Endothelial cell of umbilical vein (primary cell): ENCODE measurements around the gene PKDREJ. TPM values are rescaled to one million over a fixed set of nuclear protein-coding genes. Genes with fewer than 3 reads are reported as not detected.

Source experiments
- BruUV-seq: library from RNA; stranded (reverse); fragments of 400-500 nt; replicated peaks from 2 replicates; lab custom pipeline; 2021; lab: Mats Ljungman, UMichigan
- CTCF ChIA-PET: fragments of 300-600, 350-600 bp; sonication (Branson Sonifier 250); formaldehyde crosslinking; loops from one replicate; lab custom pipeline; 2021; ENCODE audit warnings: antibody characterized with exemption, inconsistent platforms; lab: Charles Lee
- POLR2A ChIA-PET: fragments of 300-600, 350-600 bp; sonication (Branson Sonifier 250); formaldehyde crosslinking; loops from one replicate; lab custom pipeline; 2021; ENCODE audit warnings: antibody characterized with exemption, inconsistent platforms; lab: Charles Lee
- DNase-seq: peaks from one replicate; pipeline ENCODE4 v3.0.0-alpha.2; 2011; ENCODE audit warnings: low read depth, low spot score
- FAIRE-seq: peaks from 2 replicates; lab custom pipeline; 2011; peaks lifted over from hg19 to GRCh38; lab: Jason Lieb, UNC
- H2AFZ ChIP-seq: 2 replicates; pipeline ENCODE4 v1.6.0; 2012; ENCODE audit warnings: low read depth, low read length, control low read depth, inconsistent platforms
- H3K27ac ChIP-seq: 2 replicates; pipeline ENCODE4 v1.5.1; 2011; ENCODE audit warnings: low read depth, mild to moderate bottlenecking, control low read depth, low read length, moderate library complexity; ENCODE audit not compliant: insufficient read depth
- H3K27me3 ChIP-seq, 2 experiments: 2 replicates each; pipeline versions ENCODE4 v1.6.0 to v1.6.1; 2011; ENCODE audit warnings: low read length in 2 of 2, mixed read lengths in 1 of 2; ENCODE audit not compliant: control insufficient read depth in 2 of 2, insufficient read depth in 2 of 2
- H3K36me3 ChIP-seq, 2 experiments: 2 replicates in 1 of 2; 3 replicates in 1 of 2; pipeline ENCODE4 v1.5.1; 2011; ENCODE audit warnings: low read length in 2 of 2, mild to moderate bottlenecking in 1 of 2, moderate library complexity in 1 of 2; ENCODE audit not compliant: control insufficient read depth in 2 of 2, insufficient read depth in 2 of 2; ENCODE audit errors: extremely low read depth in 1 of 2
- H3K4me1 ChIP-seq: 3 replicates; pipeline ENCODE4 v1.5.1; 2011; ENCODE audit warnings: mild to moderate bottlenecking, low read length; ENCODE audit not compliant: control insufficient read depth, insufficient read depth; ENCODE audit errors: extremely low read depth
- H3K4me2 ChIP-seq: 2 replicates; pipeline ENCODE4 v1.6.1; 2011; ENCODE audit warnings: low read length, control low read depth, mixed read lengths; ENCODE audit not compliant: insufficient read depth
- H3K4me3 ChIP-seq, 3 experiments: fragments of 200-600 bp in 1 of 3; sonication (generic), shearing (Covaris generic) in 1 of 3; replicated peaks in 1 of 3; 2 replicates each; pipeline ENCODE4 v1.5.1; 2011 to 2016; ENCODE audit warnings: control low read depth in 3 of 3, low read length in 3 of 3, mild to moderate bottlenecking in 2 of 3, inconsistent platforms in 1 of 3, low read depth in 1 of 3, moderate library complexity in 1 of 3; ENCODE audit not compliant: insufficient read depth in 1 of 3
- H3K79me2 ChIP-seq: 2 replicates; pipeline ENCODE4 v1.6.0; 2012; ENCODE audit warnings: low read length, inconsistent platforms; ENCODE audit not compliant: control insufficient read depth, insufficient read depth
- H3K9ac ChIP-seq: replicated peaks from 2 replicates; pipeline ENCODE3; 2011; ENCODE audit warnings: low read length, control low read depth; ENCODE audit not compliant: insufficient read depth; ENCODE audit errors: extremely low read depth
- H3K9me1 ChIP-seq: replicated peaks from 3 replicates; pipeline ENCODE4 v1.6.0; 2011; ENCODE audit warnings: mild to moderate bottlenecking, low read length; ENCODE audit not compliant: control insufficient read depth, insufficient read depth; ENCODE audit errors: extremely low read depth
- H3K9me3 ChIP-seq: replicated peaks from 2 replicates; pipeline ENCODE4 v1.5.1; 2012; ENCODE audit warnings: low read length, inconsistent platforms; ENCODE audit not compliant: control insufficient read depth, insufficient read depth
- H4K20me1 ChIP-seq: replicated peaks from 2 replicates; pipeline ENCODE3; 2011; ENCODE audit warnings: mild to moderate bottlenecking, low read length; ENCODE audit not compliant: control insufficient read depth, insufficient read depth; ENCODE audit errors: extremely low read depth
- EZH2 ChIP-seq: IDR thresholded peaks from 2 replicates; pipeline ENCODE4 v1.6.1; 2012; ENCODE audit warnings: borderline replicate concordance, low read depth, mild to moderate bottlenecking, moderate library complexity, low read length, inconsistent platforms; ENCODE audit not compliant: severe bottlenecking
- FOS ChIP-seq: IDR thresholded peaks from 2 replicates; pipeline ENCODE4 v1.6.1; 2011; ENCODE audit warnings: mild to moderate bottlenecking, low read length, moderate library complexity, borderline replicate concordance; ENCODE audit not compliant: insufficient read depth
- GATA2 ChIP-seq: IDR thresholded peaks from 2 replicates; pipeline ENCODE4 v1.7.0; 2011; ENCODE audit warnings: low read depth, mild to moderate bottlenecking, moderate library complexity, mixed read lengths, low read length; ENCODE audit not compliant: insufficient read length, insufficient read depth
- JUN ChIP-seq: IDR thresholded peaks from 2 replicates; pipeline ENCODE4 v1.6.1; 2011; ENCODE audit warnings: borderline replicate concordance, low read depth; ENCODE audit not compliant: insufficient read length, insufficient read depth
- MYC ChIP-seq: IDR thresholded peaks from one replicate; pipeline ENCODE4 v1.6.1; 2011; ENCODE audit warnings: mild to moderate bottlenecking, low read depth, low read length
- POLR2A ChIP-seq: IDR thresholded peaks from 2 replicates; pipeline ENCODE4 v1.6.1; 2012; ENCODE audit warnings: low read depth, mild to moderate bottlenecking, control low read depth, low read length
- POLR2AphosphoS5 ChIP-seq: IDR thresholded peaks from 2 replicates; pipeline ENCODE4 v1.6.1; 2012; ENCODE audit warnings: low read depth, mild to moderate bottlenecking, control low read depth, low read length, moderate library complexity; ENCODE audit not compliant: insufficient read depth
- dilution Hi-C: fragments of 300-500 bp; cut with MboI; formaldehyde crosslinking; loops from one replicate; pipeline ENCODE4 v1.15.0; 2019; ENCODE audit warnings: low sequenced_read_pairs; ENCODE audit not compliant: extremely low pct_ligation_motif_present
- intact Hi-C: fragments of 100-400 bp; cut with micrococcal nuclease; formaldehyde crosslinking; loops from one replicate; pipeline ENCODE4 v1.10.0; 2022
- polyA plus RNA-seq, 4 experiments: library from polyadenylated mRNA; depleted of rRNA in 3 of 4; stranded (reverse) in 3 of 4; unstranded in 1 of 4; fragments of >200 nt; gene quantifications; 2 replicates each; pipeline versions ENCODE4 v1.2.1 to v1.2.3, GENCODE V29; 2011 to 2012; ENCODE audit warnings: missing spikeins in 1 of 4
- total RNA-seq: library from RNA; stranded (reverse); gene quantifications from 2 replicates; pipeline ENCODE4 v1.2.3, GENCODE V29; 2021
- TF ChIP-seq, protein P1 (sequence below), 2 donors: IDR thresholded peaks; 1 replicate in 1 of 2; 2 replicates in 1 of 2; pipeline ENCODE4 v1.5.1; 2011; ENCODE audit warnings: low read length in 2 of 2, mild to moderate bottlenecking in 2 of 2, moderate library complexity in 2 of 2, control low read depth in 1 of 2, inconsistent platforms in 1 of 2, low read depth in 1 of 2; ENCODE audit not compliant: insufficient read depth in 1 of 2; ENCODE audit errors: extremely low read depth in 1 of 2
- TF ChIP-seq, protein P2 (sequence below): IDR thresholded peaks from 2 replicates; pipeline ENCODE4 v1.6.1; 2011; ENCODE audit not compliant: insufficient read depth, insufficient read length

Gene PKDREJ
- total and polyA plus RNA-seq, 2 donors (not counting 3 experiments of a cell fraction or from before 2014, with no cell fraction given): not detected

DNA sequence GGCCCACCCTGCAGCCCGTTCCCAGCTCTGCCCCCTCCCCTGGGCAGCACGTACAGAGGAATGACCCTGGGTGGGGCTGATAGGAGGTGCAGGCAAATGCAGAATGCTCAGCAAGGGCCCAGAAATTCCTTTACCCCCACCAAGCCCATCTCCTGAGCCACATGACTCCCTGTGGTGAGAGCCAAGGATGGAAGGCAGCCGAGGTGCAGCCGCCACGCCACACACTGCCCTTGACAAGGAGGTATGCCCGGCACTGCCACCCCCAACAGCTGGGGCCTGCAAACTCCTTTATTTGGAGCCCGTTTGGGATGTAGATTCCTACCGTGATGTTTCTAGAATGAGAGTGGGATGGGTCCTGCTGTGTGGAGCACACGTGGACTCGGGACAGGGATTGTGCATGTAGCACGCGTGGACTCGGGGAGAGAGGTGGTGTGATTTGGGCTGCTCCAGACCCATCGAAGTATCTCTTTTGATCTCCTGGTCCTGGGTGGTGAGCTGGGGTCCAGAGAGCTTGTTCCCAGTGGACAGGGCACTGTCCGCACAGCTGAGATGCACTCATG is 46.5 kb upstream of the PKDREJ start:
- Histone ChIP-seq H4K20me1 (no peaks in the 10 kb centered on the region), H3K9ac (no peak overlapping the region), H3K27me3 (no peaks in the 10 kb centered on the region), H3K4me3 (no peak overlapping the region), H3K36me3 (peaks cover 0 to 6% of the 10 kb centered on the region in 2 experiments), H3K9me1 (no peaks in the 10 kb centered on the region), H3K4me1 (no peaks in the 10 kb centered on the region), H2AFZ (no peak overlapping the region), H3K79me2 (peaks cover 60% of the 10 kb centered on the region), H3K9me3 (no peaks in the 10 kb centered on the region), H3K27ac (no peak overlapping the region), H3K4me2 (no peak overlapping the region)
- no peak for FAIRE-seq
- TF ChIP-seq GATA2 (no peak), FOS (no peak), JUN (no peak), EZH2 (no peak), POLR2AphosphoS5 (no peak), MYC (no peak), POLR2A (no peak)
- TF ChIP-seq, protein P1, sequence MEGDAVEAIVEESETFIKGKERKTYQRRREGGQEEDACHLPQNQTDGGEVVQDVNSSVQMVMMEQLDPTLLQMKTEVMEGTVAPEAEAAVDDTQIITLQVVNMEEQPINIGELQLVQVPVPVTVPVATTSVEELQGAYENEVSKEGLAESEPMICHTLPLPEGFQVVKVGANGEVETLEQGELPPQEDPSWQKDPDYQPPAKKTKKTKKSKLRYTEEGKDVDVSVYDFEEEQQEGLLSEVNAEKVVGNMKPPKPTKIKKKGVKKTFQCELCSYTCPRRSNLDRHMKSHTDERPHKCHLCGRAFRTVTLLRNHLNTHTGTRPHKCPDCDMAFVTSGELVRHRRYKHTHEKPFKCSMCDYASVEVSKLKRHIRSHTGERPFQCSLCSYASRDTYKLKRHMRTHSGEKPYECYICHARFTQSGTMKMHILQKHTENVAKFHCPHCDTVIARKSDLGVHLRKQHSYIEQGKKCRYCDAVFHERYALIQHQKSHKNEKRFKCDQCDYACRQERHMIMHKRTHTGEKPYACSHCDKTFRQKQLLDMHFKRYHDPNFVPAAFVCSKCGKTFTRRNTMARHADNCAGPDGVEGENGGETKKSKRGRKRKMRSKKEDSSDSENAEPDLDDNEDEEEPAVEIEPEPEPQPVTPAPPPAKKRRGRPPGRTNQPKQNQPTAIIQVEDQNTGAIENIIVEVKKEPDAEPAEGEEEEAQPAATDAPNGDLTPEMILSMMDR (IDR thresholded peaks at IDR 0.05; ENCODE audit: extremely low read depth in 1 of 2, insufficient read depth in 1 of 2, low read depth in 1 of 2, low read length in 2 of 2): no peak
- TF ChIP-seq, protein P2, sequence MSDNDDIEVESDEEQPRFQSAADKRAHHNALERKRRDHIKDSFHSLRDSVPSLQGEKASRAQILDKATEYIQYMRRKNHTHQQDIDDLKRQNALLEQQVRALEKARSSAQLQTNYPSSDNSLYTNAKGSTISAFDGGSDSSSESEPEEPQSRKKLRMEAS: no peak
- intact Hi-C loops (no loop called here), dilution Hi-C loops (no loop called here)
- DNase-seq: no peak
- POLR2A ChIA-PET: no interaction called here
- CTCF ChIA-PET: interaction anchor here (0.8 to 2.7 kb wide), 3 partner anchors 9 to 188 kb away, joined by 3 to 9 read pairs (median 4); partner anchors contain the start of gene CDPF1
- BruUV-seq: no TSS peak
